Smooth muscle cell (in vitro differentiated cells): ENCODE data around the gene SIRPB1. TPM values are rescaled to one million over a fixed set of nuclear protein-coding genes. Genes with fewer than 3 reads are reported as not detected.
"Not testable (repeated sequence)": the region's sequence is repeated elsewhere in the genome, so short reads cannot be mapped to it uniquely, and the experiment has no call there.

ENCODE experiments used
- DNase-seq: peaks from one replicate; lab custom pipeline; 2025; ENCODE audit not compliant: unreplicated experiment; lab: John Stamatoyannopoulos, UW
- H2AFZ ChIP-seq: fragments of 200-600 bp; sonication (generic); 2 replicates; pipeline ENCODE4 v1.6.0; 2016; ENCODE audit warnings: antibody characterized with exemption, low read depth, mild to moderate bottlenecking
- H3F3A ChIP-seq: fragments of 200-600 bp; sonication (generic); 2 replicates; pipeline ENCODE4 v1.6.0; 2017; ENCODE audit warnings: antibody characterized with exemption, low read depth
- H3K27ac ChIP-seq: fragments of 200-600 bp; sonication (generic); 2 replicates; pipeline ENCODE4 v1.5.1; 2016; ENCODE audit warnings: low read depth, mild to moderate bottlenecking
- H3K27me3 ChIP-seq: fragments of 200-600 bp; sonication (generic); 2 replicates; pipeline ENCODE4 v1.6.1; 2016; ENCODE audit warnings: low read depth, mild to moderate bottlenecking
- H3K36me3 ChIP-seq: fragments of 200-600 bp; sonication (generic); 2 replicates; pipeline ENCODE4 v1.5.1; 2016; ENCODE audit warnings: low read depth
- H3K4me1 ChIP-seq: fragments of 200-600 bp; sonication (generic); 2 replicates; pipeline ENCODE4 v1.5.1; 2016; ENCODE audit warnings: low read depth
- H3K4me2 ChIP-seq: fragments of 200-600 bp; sonication (generic); 2 replicates; pipeline ENCODE4 v1.6.0; 2016; ENCODE audit warnings: mild to moderate bottlenecking
- H3K4me3 ChIP-seq: fragments of 200-600 bp; sonication (generic); 2 replicates; pipeline ENCODE4 v1.5.1; 2016; ENCODE audit warnings: mild to moderate bottlenecking
- H3K79me2 ChIP-seq: fragments of 200-600 bp; sonication (generic); 2 replicates; pipeline ENCODE4 v1.6.0; 2016; ENCODE audit warnings: low read depth, mild to moderate bottlenecking
- H3K9ac ChIP-seq: fragments of 200-600 bp; sonication (generic); 2 replicates; pipeline ENCODE4 v1.6.0; 2016; ENCODE audit warnings: low read depth
- H3K9me3 ChIP-seq: fragments of 200-600 bp; sonication (generic); replicated peaks from 2 replicates; pipeline ENCODE4 v1.5.1; 2016; ENCODE audit warnings: low read depth
- H4K20me1 ChIP-seq: fragments of 200-600 bp; sonication (generic); 2 replicates; pipeline ENCODE4 v1.6.0; 2016; ENCODE audit warnings: low read depth
- WGBS: methylation state at CpG from one replicate; pipeline ENCODE4 v1.1.7; 2016; ENCODE audit warnings: low lambda C conversion rate; 5-methylcytosine and 5-hydroxymethylcytosine counted together
- polyA plus RNA-seq: library from polyadenylated mRNA; unstranded; fragments of >200 nt; fragmentation: Nextera tagmentation; extraction: Ambion mirVana; gene quantifications from 2 replicates; pipeline ENCODE4 v1.2.1, GENCODE V29; 2016
- total RNA-seq: library from RNA; depleted of rRNA; stranded (reverse); fragments of >200 nt; gene quantifications from 2 replicates; pipeline ENCODE4 v1.2.3, GENCODE V29; 2014
- TF ChIP-seq, protein P1 (sequence below): fragments of 200-600 bp; sonication (generic); IDR thresholded peaks from 2 replicates; pipeline ENCODE4 v1.5.1; 2017; ENCODE audit warnings: borderline replicate concordance, mild to moderate bottlenecking, antibody characterized with exemption; ENCODE audit not compliant: insufficient read depth, poor library complexity, severe bottlenecking

The SIRPB1 gene
- total and polyA plus RNA-seq, 2 experiments from 2014 or later: 0.49 to 0.61 TPM

DNA sequence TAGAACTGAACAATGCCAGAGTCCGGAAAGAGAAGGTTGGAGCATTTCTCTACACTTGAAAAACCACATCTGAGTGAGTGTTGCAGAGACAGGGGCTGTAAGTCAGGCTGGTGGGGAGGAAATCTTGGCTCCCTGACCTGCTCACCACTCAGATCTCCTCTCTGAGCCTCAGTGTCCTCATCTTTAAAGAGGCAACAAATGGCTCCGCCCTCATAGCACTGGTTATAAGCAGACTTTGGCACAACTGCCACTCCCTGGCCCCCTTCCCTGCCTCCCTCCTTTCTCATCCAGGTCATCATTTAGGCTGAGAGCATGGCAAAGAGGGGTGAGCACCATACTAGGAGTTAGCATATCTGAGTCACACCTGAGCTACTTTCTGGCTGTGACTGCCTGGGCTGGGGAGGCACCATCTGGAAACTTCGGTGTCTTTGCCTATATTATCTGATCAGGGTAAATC lies 27.2 kb upstream of the SIRPB1 start:
- Histone ChIP-seq H2AFZ (no peak overlapping the region), H3K4me2 (no peak overlapping the region), H3F3A (no peaks in the 10 kb centered on the region), H3K36me3 (no peaks in the 10 kb centered on the region), H3K4me1 (no peaks in the 10 kb centered on the region), H3K27me3 (no peaks in the 10 kb centered on the region), H3K4me3 (no peak overlapping the region), H3K9me3 (no peaks in the 10 kb centered on the region), H3K79me2 (no peaks in the 10 kb centered on the region), H3K9ac (no peak overlapping the region), H4K20me1 (no peaks in the 10 kb centered on the region), H3K27ac (no peak overlapping the region)
- TF ChIP-seq, protein P1, sequence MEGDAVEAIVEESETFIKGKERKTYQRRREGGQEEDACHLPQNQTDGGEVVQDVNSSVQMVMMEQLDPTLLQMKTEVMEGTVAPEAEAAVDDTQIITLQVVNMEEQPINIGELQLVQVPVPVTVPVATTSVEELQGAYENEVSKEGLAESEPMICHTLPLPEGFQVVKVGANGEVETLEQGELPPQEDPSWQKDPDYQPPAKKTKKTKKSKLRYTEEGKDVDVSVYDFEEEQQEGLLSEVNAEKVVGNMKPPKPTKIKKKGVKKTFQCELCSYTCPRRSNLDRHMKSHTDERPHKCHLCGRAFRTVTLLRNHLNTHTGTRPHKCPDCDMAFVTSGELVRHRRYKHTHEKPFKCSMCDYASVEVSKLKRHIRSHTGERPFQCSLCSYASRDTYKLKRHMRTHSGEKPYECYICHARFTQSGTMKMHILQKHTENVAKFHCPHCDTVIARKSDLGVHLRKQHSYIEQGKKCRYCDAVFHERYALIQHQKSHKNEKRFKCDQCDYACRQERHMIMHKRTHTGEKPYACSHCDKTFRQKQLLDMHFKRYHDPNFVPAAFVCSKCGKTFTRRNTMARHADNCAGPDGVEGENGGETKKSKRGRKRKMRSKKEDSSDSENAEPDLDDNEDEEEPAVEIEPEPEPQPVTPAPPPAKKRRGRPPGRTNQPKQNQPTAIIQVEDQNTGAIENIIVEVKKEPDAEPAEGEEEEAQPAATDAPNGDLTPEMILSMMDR: no peak
- DNase-seq: no peak
- 88% methylated on average over 3 of the region's 3 CpGs for WGBS

DNA sequence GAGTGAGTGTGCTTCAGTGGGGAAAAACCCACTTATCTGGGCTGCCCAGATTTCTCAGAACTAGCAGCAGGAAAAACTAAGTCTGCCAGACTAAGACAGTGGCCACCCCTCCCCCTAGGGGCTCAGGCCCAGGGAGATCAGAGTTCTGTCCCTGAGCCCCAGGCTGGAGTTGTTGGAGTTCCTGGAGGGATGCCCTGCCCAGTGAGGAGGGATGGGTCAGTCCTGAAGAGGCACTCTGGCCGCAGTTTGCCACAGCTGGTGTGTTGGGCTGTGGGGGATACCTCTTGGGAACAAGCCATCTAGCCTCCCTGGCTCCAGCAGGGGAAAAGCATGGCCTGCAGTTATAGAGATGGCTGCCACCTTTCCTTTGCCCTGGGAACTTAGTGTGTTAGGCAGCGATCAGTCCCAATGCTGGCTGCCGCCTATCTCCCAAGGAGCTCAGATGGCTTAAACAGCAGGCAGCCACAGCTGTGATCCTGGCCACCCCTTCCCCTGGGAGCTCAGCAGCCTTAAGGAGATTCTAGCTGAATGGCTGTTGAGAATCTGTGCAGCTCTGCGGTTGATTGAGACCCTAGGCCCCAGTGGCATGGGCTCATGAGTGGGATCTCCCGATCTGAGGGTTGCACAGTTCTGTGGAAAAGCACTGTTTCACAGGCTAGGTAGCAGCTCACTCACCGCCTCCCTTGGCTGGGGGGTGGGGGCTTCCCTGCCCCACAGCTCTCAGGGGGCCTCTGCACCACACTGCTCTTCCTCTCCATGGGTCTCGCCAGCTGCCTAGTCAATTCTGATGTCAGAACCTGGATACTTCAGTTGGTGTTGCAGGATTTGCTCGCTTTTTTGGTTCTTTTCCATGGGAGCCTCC lies 24.5 kb upstream of the SIRPB1 start:
- H3K79me2 ChIP-seq: no peaks in the 10 kb centered on the region
- DNase-seq: no peak

DNA sequence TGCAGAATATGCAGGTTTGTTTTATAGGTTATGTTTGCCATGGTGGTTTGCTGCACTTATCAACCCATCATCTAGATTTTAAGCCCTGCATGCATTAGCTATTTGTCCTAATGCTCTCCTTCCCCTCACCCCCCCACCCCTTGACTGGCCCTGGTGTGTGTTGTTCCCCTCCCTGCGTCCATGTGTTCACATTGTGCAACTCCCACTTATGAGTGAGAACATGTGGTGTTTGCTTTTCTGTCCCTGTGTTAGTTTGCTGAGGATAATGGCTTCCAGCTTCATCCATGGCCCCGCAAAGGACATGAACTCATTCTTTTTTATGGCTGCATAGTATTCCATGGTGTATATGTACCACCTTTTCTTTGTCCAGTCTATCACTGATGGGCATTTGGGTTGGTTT lies 18.8 kb upstream of the SIRPB1 start:
- H3K36me3 ChIP-seq, H3K27me3 ChIP-seq, H3K27ac ChIP-seq, H3K4me2 ChIP-seq, H3K4me3 ChIP-seq, DNase-seq, H2AFZ ChIP-seq, H3K79me2 ChIP-seq, H3K9me3 ChIP-seq, H3F3A ChIP-seq, H3K4me1 ChIP-seq, H4K20me1 ChIP-seq, H3K9ac ChIP-seq: not testable (repeated sequence)
- WGBS: 97% methylated on average over 2 of the region's 2 CpGs

More for the DNA sequence above, 24.5 kb upstream of the SIRPB1 start:
- Histone ChIP-seq H4K20me1 (no peaks in the 10 kb centered on the region), H3F3A (no peaks in the 10 kb centered on the region), H3K27me3 (no peaks in the 10 kb centered on the region), H3K4me1 (no peaks in the 10 kb centered on the region), H3K9ac (no peak overlapping the region), H3K27ac (no peak overlapping the region), H3K4me2 (no peak overlapping the region), H3K4me3 (no peak overlapping the region), H3K36me3 (no peaks in the 10 kb centered on the region), H2AFZ (no peak overlapping the region), H3K9me3 (no peaks in the 10 kb centered on the region)
- 95% methylated on average over 8 of the region's 8 CpGs for WGBS
- TF ChIP-seq, protein P1: no peak

DNA sequence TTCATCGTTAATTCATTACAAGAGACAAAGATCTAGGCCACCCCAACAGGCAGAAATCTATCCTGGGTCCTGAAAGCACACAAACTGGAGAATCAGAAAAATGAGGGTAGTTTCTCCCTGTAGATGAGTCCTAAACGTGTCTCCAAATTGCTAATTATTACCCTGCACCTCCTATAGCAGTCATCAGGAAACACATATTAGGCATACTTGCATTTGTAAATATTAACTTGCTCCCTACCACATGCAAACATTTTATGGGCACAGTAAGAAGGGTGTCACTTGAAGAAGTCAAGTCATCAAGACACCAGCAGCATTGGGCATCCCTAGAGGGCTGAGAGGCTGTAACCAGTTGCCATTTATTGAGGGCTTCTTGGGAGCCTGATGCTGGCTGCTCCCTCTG lies 17.9 kb upstream of the SIRPB1 start:
- H3K27me3 ChIP-seq: no peaks in the 10 kb centered on the region
- no peak for DNase-seq
- H4K20me1 ChIP-seq: no peaks in the 10 kb centered on the region
- H3K79me2 ChIP-seq: no peaks in the 10 kb centered on the region
- no peaks in the 10 kb centered on the region for H3K9me3 ChIP-seq
- no peaks in the 10 kb centered on the region for H3F3A ChIP-seq
- 88% methylated on average over 2 of the region's 2 CpGs for WGBS
- no peaks in the 10 kb centered on the region for H3K36me3 ChIP-seq
- H3K4me2 ChIP-seq: no peak overlapping the region
- H3K4me3 ChIP-seq: no peak overlapping the region
- H3K4me1 ChIP-seq: no peaks in the 10 kb centered on the region
- H3K27ac ChIP-seq: no peak overlapping the region
- no peak overlapping the region for H2AFZ ChIP-seq
- no peak overlapping the region for H3K9ac ChIP-seq
- TF ChIP-seq, protein P1: no peak
